ENCODE results near the gene TEK.

DNA sequence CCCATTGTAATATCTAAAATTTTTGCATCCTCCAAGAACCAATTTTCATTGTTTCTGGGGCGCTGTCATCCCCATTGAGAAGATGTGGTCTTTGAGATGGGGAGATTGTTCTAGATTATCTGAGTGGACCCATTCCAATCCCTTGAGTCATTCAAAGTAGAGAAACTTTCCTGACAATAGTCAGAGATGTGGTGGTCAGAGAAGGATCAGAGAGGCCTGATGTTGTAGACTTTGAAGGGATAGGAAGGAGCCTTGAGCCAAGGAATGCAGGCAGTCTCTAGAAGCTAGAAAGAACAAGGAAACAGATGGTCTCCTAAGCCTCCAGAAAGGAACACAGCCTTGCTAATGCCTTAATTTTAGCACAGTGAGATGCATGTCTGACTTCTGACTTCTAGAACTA is 80.4 kb downstream of the TEK start:
- TF ChIP-seq, protein P1, sequence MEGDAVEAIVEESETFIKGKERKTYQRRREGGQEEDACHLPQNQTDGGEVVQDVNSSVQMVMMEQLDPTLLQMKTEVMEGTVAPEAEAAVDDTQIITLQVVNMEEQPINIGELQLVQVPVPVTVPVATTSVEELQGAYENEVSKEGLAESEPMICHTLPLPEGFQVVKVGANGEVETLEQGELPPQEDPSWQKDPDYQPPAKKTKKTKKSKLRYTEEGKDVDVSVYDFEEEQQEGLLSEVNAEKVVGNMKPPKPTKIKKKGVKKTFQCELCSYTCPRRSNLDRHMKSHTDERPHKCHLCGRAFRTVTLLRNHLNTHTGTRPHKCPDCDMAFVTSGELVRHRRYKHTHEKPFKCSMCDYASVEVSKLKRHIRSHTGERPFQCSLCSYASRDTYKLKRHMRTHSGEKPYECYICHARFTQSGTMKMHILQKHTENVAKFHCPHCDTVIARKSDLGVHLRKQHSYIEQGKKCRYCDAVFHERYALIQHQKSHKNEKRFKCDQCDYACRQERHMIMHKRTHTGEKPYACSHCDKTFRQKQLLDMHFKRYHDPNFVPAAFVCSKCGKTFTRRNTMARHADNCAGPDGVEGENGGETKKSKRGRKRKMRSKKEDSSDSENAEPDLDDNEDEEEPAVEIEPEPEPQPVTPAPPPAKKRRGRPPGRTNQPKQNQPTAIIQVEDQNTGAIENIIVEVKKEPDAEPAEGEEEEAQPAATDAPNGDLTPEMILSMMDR (IDR thresholded peaks at IDR 0.05): no peak
- no peak for TF ChIP-seq POLR2A (IDR thresholded peaks at IDR 0.05)

Data from testis (tissue), 2 donors.